Stimulated activated CD8-positive, alpha-beta memory T cell treated with anti-CD3 and anti-CD28 coated beads, Interleukin-12 subunit alpha, Interleukin-12 subunit beta, amount 100 ng/mL, for 1 hour (primary cell): Measurements from ENCODE around the gene COL10A1.
A peak's percentile ranks its signal among the peaks of the same experiment; 100 is the strongest.
"Not testable (repeated sequence)": the region's sequence is repeated elsewhere in the genome, so short reads cannot be mapped to it uniquely, and the experiment has no call there.

ENCODE experiments used
- DNase-seq: peaks from one replicate; pipeline ENCODE4 v3.0.0-alpha.2; 2020; ENCODE audit warnings: low read depth

Gene COL10A1

GRCh38 chr6:116120430-116120829 lies 5.5 kb downstream of the COL10A1 start:
- DNase-seq = no peak

- no peak for DNase-seq
Measured at GRCh38 chr6:116118608-116119007, 7.3 kb downstream of the COL10A1 start.

- no peak for DNase-seq
Measured at GRCh38 chr6:116115781-116116180, 10.2 kb downstream of the COL10A1 start.

DNA sequence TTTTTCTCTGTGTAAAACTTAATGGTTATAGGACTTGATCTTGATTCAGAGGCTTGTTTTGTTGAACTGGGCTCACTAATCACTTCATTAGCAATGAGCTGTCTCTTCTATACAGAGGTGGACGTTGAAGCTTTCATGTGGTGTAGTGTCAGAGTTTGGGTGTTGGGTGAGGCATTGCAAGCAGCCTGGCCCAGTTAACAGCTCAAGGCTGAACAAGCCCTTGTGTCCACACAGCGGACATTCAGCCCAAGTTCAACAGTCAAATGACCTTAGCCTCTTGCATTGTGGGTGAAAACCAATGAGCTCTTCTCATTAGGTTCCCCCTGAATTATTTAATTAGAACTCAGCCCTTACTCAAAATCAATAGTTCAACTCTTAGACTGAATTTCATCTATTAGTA lies 12.5 kb downstream of the COL10A1 start:
- no peak for DNase-seq

DNA sequence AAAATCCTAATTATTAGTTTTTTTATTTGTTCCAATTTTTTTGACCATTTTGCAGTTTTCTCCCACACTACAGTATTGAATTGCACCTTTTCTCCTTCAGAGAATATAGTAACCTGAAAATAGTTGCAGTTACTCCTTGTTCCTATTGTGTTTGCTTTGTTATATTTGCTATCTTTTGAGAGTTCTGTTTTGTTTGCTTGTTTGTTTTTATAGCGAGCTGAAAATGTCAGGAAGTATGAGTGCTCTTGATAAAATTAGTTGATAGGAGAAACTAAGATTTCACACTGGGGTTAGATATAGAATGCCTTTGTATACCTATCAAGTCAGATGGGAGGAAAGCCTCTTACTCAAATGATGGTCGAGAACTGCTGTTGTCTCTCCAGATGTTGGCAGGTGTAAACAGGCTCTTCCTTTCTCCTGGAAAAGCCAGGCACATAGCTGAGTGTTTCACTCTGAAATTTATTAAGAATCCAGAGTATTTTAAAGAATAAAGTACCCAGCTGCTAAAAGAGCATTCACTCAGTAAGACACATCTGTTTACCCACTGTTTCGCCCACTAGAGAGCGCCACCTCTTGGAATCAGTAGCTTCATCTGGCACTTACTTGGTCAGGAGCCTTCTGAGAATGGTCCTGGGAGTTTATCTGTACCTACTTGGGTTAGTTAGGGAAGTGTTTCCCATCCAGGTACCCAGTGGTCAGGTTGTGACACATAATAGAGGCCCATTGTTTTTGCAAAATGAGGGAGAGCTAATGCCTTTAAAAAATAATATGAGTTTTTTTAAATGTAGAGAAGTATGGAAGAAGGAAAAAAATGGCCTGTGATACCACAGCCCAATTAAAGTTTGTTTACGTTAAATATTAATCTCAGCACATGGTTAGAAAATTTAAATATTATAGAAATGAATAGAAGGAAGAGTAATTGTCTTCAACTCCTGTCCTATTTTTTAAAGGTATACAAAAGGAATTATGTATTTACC lies 14.1 kb downstream of the COL10A1 start:
- no peak for DNase-seq

GRCh38 chr6:116108836-116109235 lies 17.1 kb downstream of the COL10A1 start:
- DNase-seq = no peak

DNA sequence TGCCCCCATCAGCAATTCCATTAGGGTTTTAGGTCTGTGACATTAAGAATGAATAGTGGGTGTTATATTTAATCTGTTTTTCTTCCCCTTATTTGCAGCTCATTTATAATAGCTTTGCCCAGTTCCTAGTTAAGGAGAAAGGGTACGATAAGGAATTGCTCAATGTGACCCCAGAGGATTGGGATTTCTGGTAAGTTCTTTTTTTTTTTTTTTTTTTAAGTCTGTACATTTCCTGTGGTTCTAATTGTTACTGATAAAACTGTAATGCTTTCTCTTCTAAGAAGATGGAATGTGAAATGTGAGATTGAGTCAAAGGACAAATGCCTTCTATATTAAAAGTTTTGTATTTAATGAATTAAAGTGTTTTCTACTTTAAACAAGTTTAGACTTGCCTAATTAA lies 19.8 kb downstream of the COL10A1 start:
- no peak for DNase-seq

- no peak for DNase-seq
Measured at GRCh38 chr6:116105247-116105646, 20.7 kb downstream of the COL10A1 start.

DNA sequence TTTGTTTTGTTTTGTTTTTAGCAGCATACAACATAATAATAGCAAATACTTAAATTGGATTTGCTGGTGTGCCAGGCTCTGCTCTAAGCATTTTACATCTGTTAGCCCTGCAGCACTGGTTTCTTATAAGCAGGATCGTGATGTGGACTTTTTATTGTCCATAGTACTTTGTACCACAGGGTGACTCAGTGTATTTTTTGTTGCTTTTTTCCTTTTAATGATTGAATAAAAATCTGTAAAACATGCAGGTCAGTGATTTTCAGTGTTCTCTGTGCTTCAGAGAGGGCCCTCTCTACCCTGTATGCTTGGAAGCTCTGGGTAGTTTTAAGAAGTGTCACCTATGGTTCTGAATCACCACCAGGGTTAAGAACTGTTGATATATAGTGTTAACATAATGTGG lies 21.3 kb downstream of the COL10A1 start:
- DNase-seq = no peak

DNA sequence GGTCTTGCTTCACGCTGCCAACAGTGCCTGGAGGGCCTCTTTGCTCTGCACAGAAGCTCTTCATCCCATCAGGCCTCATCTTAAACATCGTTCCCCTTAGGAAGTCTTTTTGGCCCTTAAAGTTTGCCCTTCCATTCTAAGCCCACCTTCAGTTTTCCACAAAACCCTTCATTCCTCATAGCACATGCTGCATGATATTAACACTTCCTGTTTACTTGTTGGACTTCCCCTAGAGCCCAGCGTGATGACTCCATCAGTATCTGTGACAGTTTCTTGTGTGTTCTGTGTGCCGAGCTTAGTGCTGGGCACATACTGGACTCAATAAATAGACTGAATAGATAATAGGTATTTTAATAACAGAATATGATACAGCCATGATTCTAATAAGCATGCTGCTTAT lies 23.1 kb downstream of the COL10A1 start:
- DNase-seq = no peak

- no peak for DNase-seq
Measured at GRCh38 chr6:116101790-116102189, 24.1 kb downstream of the COL10A1 start.

- no peak for DNase-seq
Measured at GRCh38 chr6:116101302-116101718, 24.6 kb downstream of the COL10A1 start.

GRCh38 chr6:116100419-116101301 lies 25.3 kb downstream of the COL10A1 start, which contains the start of gene NT5DC1:
Gene NT5DC1 (plus strand): TSS chr6:116100853. CDS start chr6:116100931, 78 bp downstream.
- DNase-seq = peak; percentile 72

DNA sequence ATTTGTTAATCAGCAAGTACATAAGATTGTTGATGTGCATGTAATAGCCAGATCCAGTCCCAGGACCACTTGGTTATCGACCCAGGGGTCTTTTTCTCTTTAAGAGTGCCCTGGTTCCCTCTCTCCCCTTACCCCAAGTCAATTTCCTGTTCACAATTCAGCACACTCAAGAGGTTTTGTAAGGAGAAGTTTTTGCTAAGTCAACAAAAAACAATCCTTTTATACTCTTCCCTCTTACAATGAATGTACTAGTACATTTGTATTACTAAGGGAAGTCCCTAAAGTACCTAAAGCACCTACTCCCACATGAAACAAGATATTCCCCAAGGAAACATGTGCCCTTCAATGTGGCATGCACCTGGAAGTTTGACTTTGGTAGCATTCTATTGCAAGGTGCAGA lies 26.9 kb downstream of the COL10A1 start:
- DNase-seq = no peak

GRCh38 chr6:116096979-116097816 lies 28.7 kb downstream of the COL10A1 start:
- no peak for DNase-seq

- not testable (repeated sequence) for DNase-seq
Measured at GRCh38 chr6:116096048-116096759, 29.7 kb downstream of the COL10A1 start.

- no peak for DNase-seq
Measured at GRCh38 chr6:116094041-116094440, 31.9 kb downstream of the COL10A1 start.

DNA sequence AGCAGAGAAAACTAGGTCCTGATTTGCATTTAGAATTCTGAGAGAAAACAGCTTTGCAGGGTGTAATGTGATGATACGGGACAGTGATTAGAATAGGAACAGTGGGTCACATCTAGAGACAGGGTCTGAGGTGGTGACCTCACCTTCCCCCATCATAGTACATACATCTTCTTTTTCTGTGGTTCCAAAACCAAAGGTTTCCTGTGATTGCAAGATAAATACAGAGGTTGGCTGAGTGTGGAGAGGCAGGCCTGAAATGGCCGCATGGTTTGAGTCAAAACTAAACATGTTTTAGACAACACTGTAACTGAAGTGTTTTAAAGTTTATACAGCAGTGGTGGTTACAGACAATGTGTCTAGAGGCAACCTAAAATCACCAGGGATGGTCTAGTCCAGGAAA lies 35.7 kb downstream of the COL10A1 start:
- DNase-seq = no peak

- no peak for DNase-seq
Measured at GRCh38 chr6:116088946-116089345, 37.0 kb downstream of the COL10A1 start.

DNA sequence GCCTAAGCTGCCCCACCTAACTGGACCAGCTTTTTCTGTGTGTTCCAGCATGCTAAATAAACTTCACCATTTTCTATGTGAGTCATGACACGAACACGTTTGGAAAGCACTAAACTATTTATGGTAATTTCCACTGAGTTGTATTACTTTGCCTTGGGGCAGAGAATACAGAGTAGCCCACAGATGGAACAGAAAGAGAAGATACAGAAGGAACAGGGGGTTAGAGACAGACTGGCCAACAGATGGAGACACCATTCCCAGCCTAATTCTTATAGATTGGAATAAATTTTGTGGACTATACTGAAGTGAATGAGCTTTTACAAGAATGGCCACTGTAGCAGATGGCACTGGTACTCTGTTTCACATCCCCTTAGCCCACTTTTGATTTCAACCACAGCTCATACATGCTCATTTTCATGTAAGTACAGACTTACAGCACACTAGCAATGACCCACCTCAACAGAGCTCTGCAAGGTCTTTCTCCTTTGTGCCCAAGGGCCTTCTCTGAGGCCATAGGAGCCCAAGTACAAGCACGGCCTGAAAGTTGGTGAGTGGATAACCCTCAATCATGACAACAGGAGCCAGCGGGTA lies 38.4 kb downstream of the COL10A1 start:
- DNase-seq = no peak

DNA sequence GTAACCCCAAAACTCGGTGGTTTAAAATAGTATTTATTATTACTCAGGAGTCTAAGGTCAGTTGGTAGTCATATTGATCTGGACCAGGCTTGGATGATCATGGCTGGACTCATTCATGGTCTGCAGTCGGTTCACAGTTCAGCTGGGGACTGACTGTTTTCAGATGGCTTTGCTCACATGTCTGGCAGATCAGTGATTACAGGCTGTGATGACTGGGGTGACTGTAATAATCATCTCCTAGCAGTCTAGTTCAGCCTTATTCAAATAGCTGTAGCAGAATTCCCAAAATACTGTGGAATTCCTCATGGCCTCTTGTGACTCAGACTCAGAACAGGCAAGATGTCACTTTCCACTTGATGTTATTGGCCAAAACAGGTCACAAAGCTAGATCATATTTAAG lies 41.6 kb downstream of the COL10A1 start:
- no peak for DNase-seq
